LNCAP (cell line): ENCODE measurements around the gene FGA.

Source experiments
- TF ChIP-seq, protein P1 (sequence below): fragments of 450-650 bp; IDR thresholded peaks from 2 replicates; pipeline ENCODE4 v1.5.1; 2017; ENCODE audit warnings: mild to moderate bottlenecking

FGA gene

GRCh38 chr4:154569584-154569983 lies 21.0 kb downstream of the FGA start:
- TF ChIP-seq, protein P1, sequence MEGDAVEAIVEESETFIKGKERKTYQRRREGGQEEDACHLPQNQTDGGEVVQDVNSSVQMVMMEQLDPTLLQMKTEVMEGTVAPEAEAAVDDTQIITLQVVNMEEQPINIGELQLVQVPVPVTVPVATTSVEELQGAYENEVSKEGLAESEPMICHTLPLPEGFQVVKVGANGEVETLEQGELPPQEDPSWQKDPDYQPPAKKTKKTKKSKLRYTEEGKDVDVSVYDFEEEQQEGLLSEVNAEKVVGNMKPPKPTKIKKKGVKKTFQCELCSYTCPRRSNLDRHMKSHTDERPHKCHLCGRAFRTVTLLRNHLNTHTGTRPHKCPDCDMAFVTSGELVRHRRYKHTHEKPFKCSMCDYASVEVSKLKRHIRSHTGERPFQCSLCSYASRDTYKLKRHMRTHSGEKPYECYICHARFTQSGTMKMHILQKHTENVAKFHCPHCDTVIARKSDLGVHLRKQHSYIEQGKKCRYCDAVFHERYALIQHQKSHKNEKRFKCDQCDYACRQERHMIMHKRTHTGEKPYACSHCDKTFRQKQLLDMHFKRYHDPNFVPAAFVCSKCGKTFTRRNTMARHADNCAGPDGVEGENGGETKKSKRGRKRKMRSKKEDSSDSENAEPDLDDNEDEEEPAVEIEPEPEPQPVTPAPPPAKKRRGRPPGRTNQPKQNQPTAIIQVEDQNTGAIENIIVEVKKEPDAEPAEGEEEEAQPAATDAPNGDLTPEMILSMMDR, result no peak

- TF ChIP-seq, protein P1, result no peak
These were observed 21.5 kb downstream of the FGA start for GRCh38 chr4:154569028-154569427.

DNA sequence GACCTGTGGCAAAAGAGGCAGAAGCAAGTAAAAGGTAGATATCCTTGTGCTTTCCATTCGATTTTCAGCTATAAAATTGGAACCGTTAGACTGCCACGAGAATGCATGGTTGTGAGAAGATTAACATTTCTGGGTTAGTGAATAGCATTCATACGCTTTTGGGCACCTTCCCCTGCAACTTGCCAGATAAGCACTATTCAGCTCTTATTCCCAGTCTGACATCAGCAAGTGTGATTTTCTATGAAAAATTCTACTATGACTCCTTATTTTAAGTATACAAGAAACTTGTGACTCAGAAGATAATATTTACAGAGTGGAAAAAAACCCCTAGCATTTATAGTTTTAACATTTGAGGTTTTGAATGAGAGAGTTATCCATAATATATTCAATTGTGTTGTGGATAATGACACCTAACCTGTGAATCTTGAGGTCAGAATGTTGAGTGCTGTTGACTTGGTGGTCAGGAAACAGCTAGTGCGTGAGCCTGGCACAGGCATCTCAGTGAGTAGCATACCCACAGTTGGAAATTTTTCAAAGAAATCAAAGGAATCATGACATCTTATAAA lies 23.8 kb downstream of the FGA start:
- TF ChIP-seq, protein P1, result no peak

GRCh38 chr4:154565704-154566103 lies 24.8 kb downstream of the FGA start:
- TF ChIP-seq, protein P1, result no peak

GRCh38 chr4:154564311-154564710 lies 26.2 kb downstream of the FGA start:
- TF ChIP-seq, protein P1, result no peak

GRCh38 chr4:154562697-154563254 lies 27.8 kb downstream of the FGA start, which contains the start of gene FGB:
TSS of gene FGB (plus strand) at chr4:154563011. CDS start at chr4:154563019, 8 bp downstream.
- TF ChIP-seq, protein P1, result no peak

DNA sequence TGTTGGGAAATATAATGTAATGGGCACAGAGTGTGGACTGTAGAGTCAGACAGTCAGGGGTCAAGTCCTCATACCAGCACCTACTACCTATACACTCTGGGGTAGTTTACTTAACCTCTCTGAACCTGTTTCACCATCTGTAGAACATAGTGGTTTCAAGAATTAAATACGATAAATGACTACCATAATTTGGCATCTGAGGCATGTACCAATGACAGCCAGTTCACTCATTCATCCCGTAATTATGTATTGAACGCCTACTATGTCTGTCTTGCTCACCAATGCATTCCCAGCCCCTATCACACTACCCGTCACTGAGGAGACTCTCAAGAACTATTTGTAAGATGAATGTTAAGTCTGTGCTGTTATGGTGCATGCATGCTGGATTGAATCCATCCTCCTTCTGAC lies 29.7 kb downstream of the FGA start:
- TF ChIP-seq, protein P1, result no peak

DNA sequence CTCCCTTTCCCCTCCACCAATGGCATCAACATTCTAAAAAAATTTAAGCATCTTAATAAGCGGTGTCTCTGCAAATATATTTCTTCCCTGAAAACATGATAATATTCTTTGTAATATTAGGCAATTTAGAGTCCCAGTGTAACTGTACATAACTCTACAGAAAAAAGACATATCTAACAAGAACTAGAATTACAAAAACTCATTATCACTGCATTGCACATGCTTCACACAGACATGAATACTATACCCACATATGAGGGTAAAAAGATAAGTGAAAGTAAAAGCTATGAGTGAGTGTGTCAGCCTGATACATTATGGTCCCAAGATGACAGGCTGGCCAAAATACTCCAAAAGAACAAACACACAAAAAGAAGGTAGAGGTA lies 30.1 kb downstream of the FGA start:
- TF ChIP-seq, protein P1, result no peak
